T-helper 1 cell (primary cell): Measurements from ENCODE around the gene RAET1G.
"Not testable (repeated sequence)": the region's sequence is repeated elsewhere in the genome, so short reads cannot be mapped to it uniquely, and the experiment has no call there.

Experiments used
- DNase-seq, 5 donors: peaks; one replicate each; pipeline ENCODE4 v3.0.0-alpha.2; 2012 to 2020

Gene RAET1G

GRCh38 chr6:149953934-149954327 is 31.0 kb upstream of the RAET1G start:
- not testable (repeated sequence) for DNase-seq

- not testable (repeated sequence) for DNase-seq
Measured at GRCh38 chr6:149953390-149953789, 30.5 kb upstream of the RAET1G start.

GRCh38 chr6:149951626-149952025 is 28.7 kb upstream of the RAET1G start:
- DNase-seq: no peak

- no peak for DNase-seq
Measured at GRCh38 chr6:149951096-149951495, 28.2 kb upstream of the RAET1G start.

GRCh38 chr6:149950423-149950822 is 27.5 kb upstream of the RAET1G start:
- DNase-seq: no peak

- DNase-seq: no peak
Measured at GRCh38 chr6:149948616-149949015, 25.7 kb upstream of the RAET1G start.

GRCh38 chr6:149948011-149948410 is 25.1 kb upstream of the RAET1G start:
- no peak for DNase-seq

GRCh38 chr6:149947533-149947932 is 24.6 kb upstream of the RAET1G start:
- not testable (repeated sequence) for DNase-seq

- not testable (repeated sequence) for DNase-seq
Measured at GRCh38 chr6:149946631-149947030, 23.7 kb upstream of the RAET1G start.

- not testable (repeated sequence) for DNase-seq
Measured at GRCh38 chr6:149945276-149945675, 22.4 kb upstream of the RAET1G start.

GRCh38 chr6:149943321-149943720 is 20.4 kb upstream of the RAET1G start:
- DNase-seq: not testable (repeated sequence)

- no peak for DNase-seq
Measured at GRCh38 chr6:149942461-149942829, 19.5 kb upstream of the RAET1G start.

- DNase-seq: peak; percentile 83 to 89 (median 88)
Measured at GRCh38 chr6:149941583-149942460, 18.9 kb upstream of the RAET1G start, which contains the start of gene ULBP2. Gene ULBP2 (plus strand): TSS chr6:149942014. CDS start chr6:149942073, 59 bp downstream.

- DNase-seq: no peak
Measured at GRCh38 chr6:149940672-149940982, 17.7 kb upstream of the RAET1G start.

GRCh38 chr6:149939909-149940671 is 17.2 kb upstream of the RAET1G start:
- DNase-seq: no peak

GRCh38 chr6:149939356-149939648 is 16.4 kb upstream of the RAET1G start:
- DNase-seq: no peak

- peak; percentile 36 to 72 (median 43) for DNase-seq
Measured at GRCh38 chr6:149938571-149939355, 15.8 kb upstream of the RAET1G start.

- DNase-seq: not testable (repeated sequence)
Measured at GRCh38 chr6:149938013-149938570, 15.2 kb upstream of the RAET1G start.

- DNase-seq: no peak
Measured at GRCh38 chr6:149936743-149937142, 13.8 kb upstream of the RAET1G start.

- no peak for DNase-seq
Measured at GRCh38 chr6:149935668-149936067, 12.7 kb upstream of the RAET1G start.

- DNase-seq: no peak
Measured at GRCh38 chr6:149935246-149935645, 12.3 kb upstream of the RAET1G start.

- peak in 4 of 5 donors; percentile 42 to 72 (median 63) for DNase-seq
Measured at GRCh38 chr6:149934249-149935156, 11.6 kb upstream of the RAET1G start.
